ENCODE data around the gene C19orf67.
A peak's percentile ranks its signal among the peaks of the same experiment; 100 is the strongest.

- TF ChIP-seq POLR2A (IDR thresholded peaks at IDR 0.05): peak; percentile 74 to 84 (median 80)
- peak in 5 of 7 experiments; percentile 14 to 98 (median 81) for TF ChIP-seq CTCF (IDR thresholded peaks at IDR 0.05)
Observed at GRCh38 chr19:14073261-14073924, 12.2 kb downstream of the C19orf67 start.

Measured in body of pancreas (tissue), 4 donors.